RWPE2 (cell line): ENCODE data around the gene RELN.

Experiments
- ATAC-seq: fragments of 200-7000 bp; cut with Tn5 transposase; 3 replicates; pipeline ENCODE4 v1.9.1; 2021; ENCODE audit warnings: low read depth
- DNase-seq: peaks from one replicate; pipeline ENCODE4 v3.0.0-alpha.2; 2020; ENCODE audit warnings: low spot score
- H3K27ac ChIP-seq: fragments of 450-650 bp; 2 replicates; pipeline ENCODE4 v1.5.1; 2017; ENCODE audit warnings: mild to moderate bottlenecking; ENCODE audit not compliant: poor library complexity, severe bottlenecking
- H3K27me3 ChIP-seq: fragments of 250-450 bp; sonication (Bioruptor Pico); 2 replicates; pipeline ENCODE4 v1.5.1; 2021; ENCODE audit warnings: mild to moderate bottlenecking, moderate library complexity; ENCODE audit not compliant: insufficient read depth, poor library complexity, severe bottlenecking
- H3K36me3 ChIP-seq: fragments of 250-450 bp; sonication (Bioruptor Pico); 2 replicates; pipeline ENCODE4 v1.5.1; 2020; ENCODE audit warnings: low read depth, mild to moderate bottlenecking, moderate library complexity
- H3K4me1 ChIP-seq: fragments of 250-450 bp; sonication (Bioruptor Pico); 2 replicates; pipeline ENCODE4 v1.5.1; 2021; ENCODE audit warnings: mild to moderate bottlenecking, moderate library complexity; ENCODE audit not compliant: insufficient read depth, poor library complexity, severe bottlenecking
- H3K4me3 ChIP-seq: fragments of 250-450 bp; sonication (Bioruptor Pico); 2 replicates; pipeline ENCODE4 v1.5.1; 2021; ENCODE audit warnings: mild to moderate bottlenecking, moderate library complexity; ENCODE audit not compliant: severe bottlenecking
- H3K9me3 ChIP-seq: fragments of 250-450 bp; sonication (Bioruptor Pico); 2 replicates; pipeline ENCODE4 v1.5.1; 2021; ENCODE audit warnings: mild to moderate bottlenecking, moderate library complexity; ENCODE audit not compliant: severe bottlenecking
- CTCF ChIP-seq: fragments of 450-650 bp; IDR thresholded peaks from one replicate; pipeline ENCODE4 v1.5.1; 2017; ENCODE audit warnings: mild to moderate bottlenecking, moderate library complexity; ENCODE audit not compliant: poor library complexity, severe bottlenecking

RELN gene

DNA sequence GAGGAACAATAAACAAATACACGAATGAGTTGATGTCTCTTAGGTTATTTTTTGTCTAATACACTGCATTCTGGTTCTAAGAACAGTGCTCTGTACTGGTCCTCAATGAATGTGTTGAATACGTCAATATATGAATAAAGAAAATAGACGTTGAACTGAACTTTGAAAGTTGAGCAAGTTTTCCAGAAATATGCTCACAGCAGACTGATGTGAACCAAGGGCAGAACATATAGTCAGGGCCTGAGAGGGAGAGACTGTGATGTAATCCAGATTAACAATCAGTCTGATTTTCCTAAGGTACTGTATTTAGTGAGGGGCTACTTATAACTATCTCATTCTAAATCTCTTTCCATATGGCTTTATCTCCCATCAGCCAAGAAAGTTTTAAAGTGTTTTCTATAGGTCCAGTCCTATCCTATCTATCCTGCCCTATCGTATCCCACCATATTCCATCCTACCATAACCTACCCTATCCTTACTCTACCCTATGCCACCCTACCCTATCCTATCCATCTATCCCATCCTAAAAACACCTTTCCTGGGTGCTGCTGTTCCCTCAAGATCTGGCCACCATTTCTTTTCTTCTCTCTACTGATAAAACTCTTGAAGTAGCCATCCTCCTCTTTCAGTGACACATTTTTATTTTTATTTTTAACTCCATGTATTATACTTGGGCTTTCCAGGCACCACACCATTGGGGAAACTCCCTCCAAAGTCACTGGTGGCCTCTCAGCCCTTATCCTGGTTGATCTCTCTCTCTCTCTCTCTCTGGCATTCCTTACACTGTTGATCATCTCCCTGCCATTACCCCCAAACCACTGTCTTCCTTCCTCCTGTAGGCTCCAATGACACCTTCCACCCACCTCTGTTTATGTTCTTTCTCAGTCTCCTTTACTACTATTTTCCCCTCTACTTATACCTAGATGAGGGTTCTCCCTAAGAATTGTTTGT, 331.1 kb downstream of the RELN start:
- no peak overlapping the region for H3K4me3 ChIP-seq
- no peak for DNase-seq
- no peaks in the 10 kb centered on the region for H3K9me3 ChIP-seq
- ATAC-seq: no peak
- H3K36me3 ChIP-seq: no peaks in the 10 kb centered on the region
- H3K27me3 ChIP-seq: no peaks in the 10 kb centered on the region
- H3K27ac ChIP-seq: no peak overlapping the region
- TF ChIP-seq CTCF: no peak
- H3K4me1 ChIP-seq: peaks cover 13% of the 10 kb centered on the region

DNA sequence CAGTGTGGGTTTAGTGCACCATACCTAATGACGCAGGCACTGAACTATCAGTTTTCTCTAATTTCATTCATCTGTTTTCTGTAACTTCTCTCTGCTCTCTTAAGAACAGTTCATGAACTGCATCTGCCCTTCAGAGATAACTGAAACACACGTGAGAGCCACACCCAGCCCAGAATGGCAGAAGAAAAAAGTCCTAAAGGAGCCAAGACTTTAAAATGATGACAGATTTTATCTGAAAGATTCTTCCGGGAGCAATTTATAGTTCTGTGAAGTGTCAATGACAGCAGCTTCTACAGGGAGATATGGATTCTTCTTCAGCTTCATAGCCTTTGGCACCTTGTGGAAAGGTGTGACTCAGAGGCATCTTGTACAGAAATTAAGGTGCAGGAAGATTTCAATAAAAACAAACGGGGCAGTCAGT, 332.0 kb downstream of the RELN start:
- ATAC-seq: no peak
- no peak overlapping the region for H3K27ac ChIP-seq
- no peak for TF ChIP-seq CTCF
- no peaks in the 10 kb centered on the region for H3K36me3 ChIP-seq
- H3K27me3 ChIP-seq: no peaks in the 10 kb centered on the region
- no peaks in the 10 kb centered on the region for H3K9me3 ChIP-seq
- H3K4me3 ChIP-seq: no peak overlapping the region
- no peak for DNase-seq
- peaks cover 13% of the 10 kb centered on the region for H3K4me1 ChIP-seq

- no peak for ATAC-seq
- Histone ChIP-seq H3K36me3 (no peaks in the 10 kb centered on the region), H3K27me3 (no peaks in the 10 kb centered on the region), H3K9me3 (no peaks in the 10 kb centered on the region), H3K27ac (no peak overlapping the region), H3K4me3 (no peak overlapping the region), H3K4me1 (peaks cover 13% of the 10 kb centered on the region)
- DNase-seq: no peak
- no peak for TF ChIP-seq CTCF
Observed at GRCh38 chr7:103656221-103656620, 333.2 kb downstream of the RELN start.

DNA sequence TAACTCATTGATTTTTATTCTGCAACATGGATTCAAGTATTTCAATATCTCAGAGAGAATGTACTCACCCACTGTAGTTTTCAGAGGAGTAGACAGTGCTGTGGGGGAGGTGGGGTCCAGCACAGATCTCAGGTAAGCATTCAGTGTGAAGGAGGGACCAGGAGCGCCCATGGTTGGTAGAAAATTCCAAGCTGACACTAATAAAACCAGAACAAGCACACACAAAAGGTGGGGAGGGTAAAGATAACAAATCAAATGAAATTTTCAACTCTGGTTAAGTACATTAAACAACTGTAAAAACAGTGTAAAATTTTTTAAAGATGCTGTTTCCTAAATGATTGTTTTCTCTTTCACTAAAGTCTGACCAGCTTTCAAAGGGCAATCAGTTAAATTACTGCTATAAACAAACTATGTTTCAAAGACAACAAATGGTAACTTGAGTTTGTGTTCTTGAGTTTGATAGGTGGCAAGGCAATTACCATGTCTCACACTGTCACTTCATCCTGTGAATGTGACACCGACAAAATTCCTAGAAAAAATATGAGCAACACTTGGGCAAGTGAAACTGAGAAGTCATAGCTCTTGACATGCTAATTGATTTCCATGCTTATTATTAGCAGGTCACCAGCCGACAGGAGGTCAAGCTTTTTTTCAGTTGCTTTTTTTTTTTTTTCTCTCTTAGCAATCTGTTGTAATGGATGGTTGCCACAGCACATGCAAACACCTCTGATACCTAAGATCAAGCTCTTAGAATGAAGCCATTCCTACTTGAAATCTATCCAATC, 337.7 kb downstream of the RELN start:
- DNase-seq: no peak
- Histone ChIP-seq H3K36me3 (no peaks in the 10 kb centered on the region), H3K27ac (no peak overlapping the region), H3K27me3 (no peaks in the 10 kb centered on the region), H3K4me1 (no peaks in the 10 kb centered on the region), H3K4me3 (no peak overlapping the region), H3K9me3 (peaks cover 4% of the 10 kb centered on the region)
- no peak for ATAC-seq
- TF ChIP-seq CTCF: no peak
